Osteocyte (in vitro differentiated cells): ENCODE results near the gene COBLL1. TPM values are rescaled to one million over a fixed set of nuclear protein-coding genes. Genes with fewer than 3 reads are reported as not detected.

Experiments used
- DNase-seq: peaks from one replicate; pipeline ENCODE4 v3.0.0; 2021; ENCODE audit warnings: mixed read lengths; ENCODE audit not compliant: unreplicated experiment; ENCODE audit errors: extremely low spot score
- H3K27ac Mint-ChIP-seq: one replicate; pipeline ENCODE4 v1.8.0; 2021; ENCODE audit warnings: mild to moderate bottlenecking, mixed read lengths; ENCODE audit not compliant: unreplicated experiment
- H3K27me3 Mint-ChIP-seq: one replicate; pipeline ENCODE4 v1.8.0; 2021; ENCODE audit warnings: mixed read lengths; ENCODE audit not compliant: unreplicated experiment
- H3K36me3 Mint-ChIP-seq: one replicate; pipeline ENCODE4 v1.8.0; 2021; ENCODE audit warnings: mixed read lengths; ENCODE audit not compliant: unreplicated experiment
- H3K4me1 Mint-ChIP-seq: one replicate; pipeline ENCODE4 v1.8.0; 2021; ENCODE audit warnings: mixed read lengths; ENCODE audit not compliant: unreplicated experiment
- H3K4me3 Mint-ChIP-seq: one replicate; pipeline ENCODE4 v1.8.0; 2021; ENCODE audit warnings: mild to moderate bottlenecking, moderate library complexity, mixed read lengths; ENCODE audit not compliant: unreplicated experiment
- H3K9me3 Mint-ChIP-seq: one replicate; pipeline ENCODE4 v1.8.0; 2021; ENCODE audit warnings: mixed read lengths; ENCODE audit not compliant: unreplicated experiment
- CTCF ChIP-seq: fragments of 200-600 bp; sonication (generic); IDR thresholded peaks from 2 replicates; pipeline ENCODE4 v1.5.0; 2021; ENCODE audit warnings: antibody characterized with exemption, mild to moderate bottlenecking, moderate library complexity
- total RNA-seq: library from RNA; stranded (reverse); gene quantifications from 2 replicates; pipeline ENCODE4 v1.2.1, GENCODE V29; 2021

Gene COBLL1
- total RNA-seq, 1 donor from 2014 or later: 8.9 TPM

- Mint-ChIP-seq H3K4me3 (no peak overlapping the region), H3K27me3 (no peaks in the 10 kb centered on the region), H3K36me3 (no peaks in the 10 kb centered on the region), H3K4me1 (peaks cover 5% of the 10 kb centered on the region), H3K27ac (no peak overlapping the region), H3K9me3 (no peaks in the 10 kb centered on the region)
- no peak for DNase-seq
- TF ChIP-seq CTCF: no peak
Measured at GRCh38 chr2:164831887-164832286, 9.7 kb downstream of the COBLL1 start.

GRCh38 chr2:164831180-164831579, 10.4 kb downstream of the COBLL1 start:
- H3K27me3 Mint-ChIP-seq: no peaks in the 10 kb centered on the region
- DNase-seq: no peak
- H3K27ac Mint-ChIP-seq: no peak overlapping the region
- H3K4me1 Mint-ChIP-seq: peaks cover 10% of the 10 kb centered on the region
- H3K4me3 Mint-ChIP-seq: no peak overlapping the region
- no peaks in the 10 kb centered on the region for H3K36me3 Mint-ChIP-seq
- TF ChIP-seq CTCF: no peak
- H3K9me3 Mint-ChIP-seq: no peaks in the 10 kb centered on the region

GRCh38 chr2:164826293-164827243, 15.1 kb downstream of the COBLL1 start:
- peak overlapping the region; percentile 45 for H3K27ac Mint-ChIP-seq
- H3K9me3 Mint-ChIP-seq: no peaks in the 10 kb centered on the region
- H3K4me1 Mint-ChIP-seq: peaks cover 5% of the 10 kb centered on the region
- DNase-seq: no peak
- H3K36me3 Mint-ChIP-seq: no peaks in the 10 kb centered on the region
- TF ChIP-seq CTCF: no peak
- H3K27me3 Mint-ChIP-seq: no peaks in the 10 kb centered on the region
- no peak overlapping the region for H3K4me3 Mint-ChIP-seq

- Mint-ChIP-seq H3K9me3 (no peaks in the 10 kb centered on the region), H3K4me1 (peaks cover 5% of the 10 kb centered on the region), H3K4me3 (no peak overlapping the region), H3K27ac (no peak overlapping the region), H3K36me3 (no peaks in the 10 kb centered on the region), H3K27me3 (no peaks in the 10 kb centered on the region)
- no peak for TF ChIP-seq CTCF
- no peak for DNase-seq
Measured at GRCh38 chr2:164824872-164825271, 16.8 kb downstream of the COBLL1 start.

GRCh38 chr2:164823126-164823525, 18.5 kb downstream of the COBLL1 start:
- H3K36me3 Mint-ChIP-seq: no peaks in the 10 kb centered on the region

More at GRCh38 chr2:164823126-164823525, 18.5 kb downstream of the COBLL1 start:
- no peak overlapping the region for H3K27ac Mint-ChIP-seq
- DNase-seq: no peak
- no peaks in the 10 kb centered on the region for H3K9me3 Mint-ChIP-seq
- H3K27me3 Mint-ChIP-seq: no peaks in the 10 kb centered on the region
- no peak overlapping the region for H3K4me3 Mint-ChIP-seq
- no peak for TF ChIP-seq CTCF
- peaks cover 5% of the 10 kb centered on the region for H3K4me1 Mint-ChIP-seq
